ENCODE results near the gene ALG10B.
"Not testable (repeated sequence)": the region's sequence is repeated elsewhere in the genome, so short reads cannot be mapped to it uniquely, and the experiment has no call there.

Gene ALG10B, protein sequence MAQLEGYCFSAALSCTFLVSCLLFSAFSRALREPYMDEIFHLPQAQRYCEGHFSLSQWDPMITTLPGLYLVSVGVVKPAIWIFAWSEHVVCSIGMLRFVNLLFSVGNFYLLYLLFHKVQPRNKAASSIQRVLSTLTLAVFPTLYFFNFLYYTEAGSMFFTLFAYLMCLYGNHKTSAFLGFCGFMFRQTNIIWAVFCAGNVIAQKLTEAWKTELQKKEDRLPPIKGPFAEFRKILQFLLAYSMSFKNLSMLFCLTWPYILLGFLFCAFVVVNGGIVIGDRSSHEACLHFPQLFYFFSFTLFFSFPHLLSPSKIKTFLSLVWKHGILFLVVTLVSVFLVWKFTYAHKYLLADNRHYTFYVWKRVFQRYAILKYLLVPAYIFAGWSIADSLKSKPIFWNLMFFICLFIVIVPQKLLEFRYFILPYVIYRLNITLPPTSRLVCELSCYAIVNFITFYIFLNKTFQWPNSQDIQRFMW

DNA sequence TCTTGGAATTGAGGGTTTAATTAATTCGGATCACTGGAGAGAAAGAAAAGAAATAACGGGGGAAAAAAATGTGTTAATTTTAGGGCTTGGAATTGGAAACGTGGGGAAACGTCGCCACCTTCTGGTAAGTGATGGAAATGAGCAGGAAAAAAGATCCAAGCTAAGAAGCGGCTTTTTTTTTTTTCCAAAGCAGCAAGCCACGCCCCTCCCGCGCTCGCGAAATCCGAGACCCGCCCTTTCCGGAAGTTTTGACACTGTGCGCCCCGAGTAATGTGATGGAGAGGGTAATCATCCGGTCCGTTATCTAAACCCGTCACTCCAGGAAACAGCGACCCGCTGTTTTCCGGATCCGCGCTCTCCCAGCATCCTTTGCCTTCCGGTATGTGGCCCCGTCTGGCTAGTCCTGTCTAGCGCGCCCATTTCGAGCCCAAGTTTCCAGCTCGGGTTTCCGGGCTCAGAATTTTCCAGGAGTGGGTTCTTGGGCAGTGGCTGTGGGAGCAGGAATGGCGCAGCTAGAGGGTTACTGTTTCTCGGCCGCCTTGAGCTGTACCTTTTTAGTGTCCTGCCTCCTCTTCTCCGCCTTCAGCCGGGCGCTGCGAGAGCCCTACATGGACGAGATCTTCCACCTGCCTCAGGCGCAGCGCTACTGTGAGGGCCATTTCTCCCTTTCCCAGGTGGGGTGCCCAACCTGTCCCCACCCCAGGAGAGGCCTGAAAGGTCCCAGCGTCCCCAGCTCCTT lies at the start of gene ALG10B:
TSS of gene ALG10B (plus strand) at position 384 of the 739 bp plus-strand sequence. CDS start at position 504, 120 bp downstream.
- TF ChIP-seq POLR2AphosphoS5 (IDR thresholded peaks at IDR 0.05; ENCODE audit: borderline replicate concordance, low read depth, low read length) (peak; percentile 83), FOXP2 (optimal IDR thresholded peaks at IDR 0.05; ENCODE audit: control extremely low read depth, extremely low read length, insufficient read depth) (no peak), EZH2 (IDR thresholded peaks at IDR 0.05) (no peak)
- H3K27ac ChIP-seq = peak within 1 kb of the TSS; percentile 23; the same call in 1 of the 2 replicates
- H3K9ac ChIP-seq (ENCODE audit: insufficient read length) = peak within 1 kb of the TSS; percentile 88
- H3K36me3 ChIP-seq (ENCODE audit: insufficient read depth, low read length) = no peaks in the 10 kb centered on the region
- H3K9me3 ChIP-seq (ENCODE audit: low read depth, low read length) = no peaks in the 10 kb centered on the region
- DNase-seq (ENCODE audit: low read depth, low spot score) = peak; percentile 86
- peak within 1 kb of the TSS; percentile 86 for H3K4me3 ChIP-seq

DNA sequence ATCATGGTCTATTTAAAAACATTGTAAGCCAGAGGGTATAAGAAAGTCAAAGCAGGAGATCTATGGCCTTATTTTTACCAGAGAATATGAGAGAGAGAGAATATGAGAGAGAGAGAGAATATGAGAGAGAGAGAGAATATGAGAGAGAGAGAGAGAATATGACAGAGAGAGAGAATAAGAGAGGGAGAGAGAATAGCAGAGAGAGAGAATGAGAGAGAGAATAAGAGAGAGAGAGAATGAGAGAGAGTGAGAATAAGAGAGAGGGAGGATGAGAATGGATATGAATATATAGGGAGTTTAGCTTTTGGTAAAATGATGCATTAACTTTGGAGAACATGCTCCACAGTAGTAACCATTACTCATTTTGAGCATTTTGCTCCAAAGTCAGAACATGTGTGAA lies 48.0 kb upstream of the ALG10B start:
- Histone ChIP-seq H3K4me3 (no peak overlapping the region), H3K9me3 (ENCODE audit: low read depth, low read length) (no peaks in the 10 kb centered on the region), H3K9ac (ENCODE audit: insufficient read length) (no peak overlapping the region), H3K27ac (no peak overlapping the region), H3K36me3 (ENCODE audit: insufficient read depth, low read length) (no peaks in the 10 kb centered on the region)
- no peak for TF ChIP-seq POLR2AphosphoS5 (IDR thresholded peaks at IDR 0.05; ENCODE audit: borderline replicate concordance, low read depth, low read length)
- TF ChIP-seq EZH2 (IDR thresholded peaks at IDR 0.05) = no peak
- TF ChIP-seq FOXP2 (optimal IDR thresholded peaks at IDR 0.05; ENCODE audit: control extremely low read depth, extremely low read length, insufficient read depth) = no peak
- DNase-seq (ENCODE audit: low read depth, low spot score) = no peak

DNA sequence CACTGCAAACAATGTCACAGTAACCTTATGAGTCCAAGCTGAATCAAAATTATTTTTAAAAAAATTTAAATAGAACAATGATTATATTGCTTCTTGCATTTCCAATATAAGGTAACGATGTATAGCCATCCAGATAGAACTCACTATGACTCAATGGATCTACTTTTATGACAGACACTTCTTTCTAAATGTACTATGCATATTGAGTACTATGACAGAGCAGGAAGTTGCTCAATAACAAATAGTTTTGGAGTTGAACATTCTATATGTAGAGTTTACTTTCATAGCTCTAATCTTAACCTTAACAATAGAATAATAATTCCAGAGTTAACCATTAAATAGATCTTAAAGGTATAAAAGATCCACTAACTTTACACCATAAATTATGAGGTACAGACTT lies 46.7 kb upstream of the ALG10B start:
- DNase-seq (ENCODE audit: low read depth, low spot score) = no peak
- Histone ChIP-seq H3K27ac (no peak overlapping the region), H3K9ac (ENCODE audit: insufficient read length) (no peak overlapping the region), H3K4me3 (no peak overlapping the region), H3K36me3 (ENCODE audit: insufficient read depth, low read length) (no peaks in the 10 kb centered on the region), H3K9me3 (ENCODE audit: low read depth, low read length) (no peaks in the 10 kb centered on the region)
- TF ChIP-seq POLR2AphosphoS5 (IDR thresholded peaks at IDR 0.05; ENCODE audit: borderline replicate concordance, low read depth, low read length) (no peak), FOXP2 (optimal IDR thresholded peaks at IDR 0.05; ENCODE audit: control extremely low read depth, extremely low read length, insufficient read depth) (no peak), EZH2 (IDR thresholded peaks at IDR 0.05) (no peak)

DNA sequence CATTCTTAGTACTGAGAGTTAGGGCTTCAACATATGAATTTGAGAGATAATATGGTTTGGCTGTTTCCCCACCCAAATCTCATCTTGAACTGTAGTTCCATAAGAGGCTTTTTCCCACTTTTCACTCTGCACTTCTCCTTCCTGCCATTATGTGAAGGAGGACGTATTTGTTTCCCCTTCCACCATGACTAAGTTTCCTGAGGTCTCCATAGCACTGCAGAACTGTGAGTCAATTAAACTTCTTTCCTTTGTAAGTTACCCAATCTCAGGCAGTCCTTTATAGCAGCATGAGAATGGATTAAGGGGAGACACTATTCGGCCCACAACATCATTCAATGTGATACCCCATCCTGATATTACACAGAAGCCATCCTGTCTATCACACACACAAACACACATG lies 36.8 kb upstream of the ALG10B start:
- Histone ChIP-seq H3K9ac (ENCODE audit: insufficient read length) (no peak overlapping the region), H3K9me3 (ENCODE audit: low read depth, low read length) (no peaks in the 10 kb centered on the region), H3K36me3 (ENCODE audit: insufficient read depth, low read length) (no peaks in the 10 kb centered on the region), H3K27ac (no peak overlapping the region), H3K4me3 (no peak overlapping the region)
- no peak for TF ChIP-seq POLR2AphosphoS5 (IDR thresholded peaks at IDR 0.05; ENCODE audit: borderline replicate concordance, low read depth, low read length)
- no peak for TF ChIP-seq EZH2 (IDR thresholded peaks at IDR 0.05)
- no peak for TF ChIP-seq FOXP2 (optimal IDR thresholded peaks at IDR 0.05; ENCODE audit: control extremely low read depth, extremely low read length, insufficient read depth)
- no peak for DNase-seq (ENCODE audit: low read depth, low spot score)

DNA sequence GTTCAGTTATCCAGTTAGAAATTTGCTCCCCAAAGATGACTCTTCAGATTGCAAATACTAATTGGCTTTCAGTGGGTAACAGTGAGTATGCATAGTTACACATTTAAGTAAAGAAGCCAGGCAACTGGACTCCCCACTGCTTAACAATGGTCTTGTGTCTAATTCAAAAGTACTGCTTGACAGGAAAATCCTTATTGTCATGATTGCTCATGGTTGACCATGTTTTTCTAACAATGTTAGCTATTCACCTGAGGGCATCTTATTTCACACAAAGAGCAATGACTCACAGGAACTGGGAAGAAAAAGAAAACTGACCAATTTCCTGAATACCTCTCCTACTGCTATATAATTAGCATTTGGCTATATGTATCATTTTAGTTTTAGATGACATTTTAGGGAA lies 33.7 kb upstream of the ALG10B start:
- no peak for TF ChIP-seq FOXP2 (optimal IDR thresholded peaks at IDR 0.05; ENCODE audit: control extremely low read depth, extremely low read length, insufficient read depth)
- no peak for TF ChIP-seq EZH2 (IDR thresholded peaks at IDR 0.05)
- no peak for TF ChIP-seq POLR2AphosphoS5 (IDR thresholded peaks at IDR 0.05; ENCODE audit: borderline replicate concordance, low read depth, low read length)
- H3K27ac ChIP-seq = no peak overlapping the region
- no peaks in the 10 kb centered on the region for H3K36me3 ChIP-seq (ENCODE audit: insufficient read depth, low read length)
- no peaks in the 10 kb centered on the region for H3K9me3 ChIP-seq (ENCODE audit: low read depth, low read length)
- no peak for DNase-seq (ENCODE audit: low read depth, low spot score)
- H3K4me3 ChIP-seq = no peak overlapping the region
- H3K9ac ChIP-seq (ENCODE audit: insufficient read length) = no peak overlapping the region

DNA sequence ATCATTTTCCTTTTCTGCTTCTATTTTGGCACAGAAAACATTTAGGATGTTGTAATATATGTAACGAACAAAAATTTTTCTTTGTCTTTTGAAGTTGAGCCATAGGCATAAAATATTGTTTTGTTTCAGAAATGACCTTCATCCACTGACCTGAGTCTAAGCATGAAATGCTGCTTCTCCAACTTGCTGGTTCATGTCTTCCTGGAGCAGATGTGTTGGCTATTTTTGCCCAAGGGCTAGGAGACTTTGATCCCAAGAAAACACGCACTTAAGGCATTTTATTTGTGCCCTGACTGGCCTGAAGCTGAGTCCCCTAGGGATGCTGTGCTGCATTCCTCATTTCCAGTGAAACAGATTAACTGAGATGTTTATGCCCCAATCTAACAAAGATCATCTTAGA lies 27.2 kb upstream of the ALG10B start:
- Histone ChIP-seq H3K4me3 (no peak overlapping the region), H3K9me3 (ENCODE audit: low read depth, low read length) (no peaks in the 10 kb centered on the region)
- TF ChIP-seq POLR2AphosphoS5 (IDR thresholded peaks at IDR 0.05; ENCODE audit: borderline replicate concordance, low read depth, low read length) (no peak), EZH2 (IDR thresholded peaks at IDR 0.05) (no peak), FOXP2 (optimal IDR thresholded peaks at IDR 0.05; ENCODE audit: control extremely low read depth, extremely low read length, insufficient read depth) (no peak)

DNA sequence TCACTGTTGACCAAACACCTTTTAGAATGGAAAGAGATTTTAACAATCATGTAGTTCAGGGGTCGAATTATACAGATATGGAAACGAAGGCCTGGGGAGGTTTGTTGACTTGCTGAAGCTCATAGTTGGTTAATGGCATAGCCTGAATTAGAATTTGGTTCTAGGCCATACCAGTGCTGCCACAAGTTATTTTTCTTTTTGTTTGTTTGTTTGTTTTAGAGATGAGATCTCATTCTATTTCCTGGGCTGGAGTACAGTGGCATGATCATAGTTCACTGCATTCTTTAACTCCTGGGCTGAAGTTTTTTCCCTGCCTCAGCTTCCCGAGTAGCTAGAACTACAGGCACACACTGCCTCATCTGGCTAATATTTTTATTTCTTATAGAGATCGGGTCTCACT lies 25.4 kb upstream of the ALG10B start:
- Histone ChIP-seq H3K4me3 (no peak overlapping the region), H3K9me3 (ENCODE audit: low read depth, low read length) (no peaks in the 10 kb centered on the region), H3K9ac (ENCODE audit: insufficient read length) (no peak overlapping the region), H3K36me3 (ENCODE audit: insufficient read depth, low read length) (no peaks in the 10 kb centered on the region), H3K27ac (no peak overlapping the region)
- no peak for DNase-seq (ENCODE audit: low read depth, low spot score)
- TF ChIP-seq POLR2AphosphoS5 (IDR thresholded peaks at IDR 0.05; ENCODE audit: borderline replicate concordance, low read depth, low read length) (no peak), EZH2 (IDR thresholded peaks at IDR 0.05) (no peak), FOXP2 (optimal IDR thresholded peaks at IDR 0.05; ENCODE audit: control extremely low read depth, extremely low read length, insufficient read depth) (no peak)

More for the DNA sequence above, 27.2 kb upstream of the ALG10B start:
- no peak for DNase-seq (ENCODE audit: low read depth, low spot score)
- H3K36me3 ChIP-seq (ENCODE audit: insufficient read depth, low read length) = no peaks in the 10 kb centered on the region
- H3K9ac ChIP-seq (ENCODE audit: insufficient read length) = no peak overlapping the region
- no peak overlapping the region for H3K27ac ChIP-seq

DNA sequence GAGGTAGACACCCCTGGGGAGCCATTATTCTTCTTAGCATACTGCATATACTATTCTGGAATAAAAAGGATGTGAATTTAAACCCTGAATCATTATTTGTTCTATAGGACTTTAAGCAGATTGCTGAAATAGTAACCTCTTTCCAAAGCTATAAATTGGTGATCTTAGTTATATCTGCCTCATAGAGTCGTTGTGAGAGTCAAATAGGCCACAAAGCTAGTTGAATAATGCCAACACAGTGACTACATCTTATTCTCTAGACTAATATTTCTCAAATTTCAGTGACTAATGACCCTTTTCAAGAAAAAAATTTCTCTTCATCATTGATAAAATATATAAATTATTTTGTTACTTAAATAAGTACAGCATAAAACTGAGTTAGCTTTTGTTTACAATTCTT lies 13.6 kb upstream of the ALG10B start:
- H3K9ac ChIP-seq (ENCODE audit: insufficient read length); H3K36me3 ChIP-seq (ENCODE audit: insufficient read depth, low read length); H3K4me3 ChIP-seq; H3K27ac ChIP-seq; DNase-seq (ENCODE audit: low read depth, low spot score); H3K9me3 ChIP-seq (ENCODE audit: low read depth, low read length): not testable (repeated sequence)

DNA sequence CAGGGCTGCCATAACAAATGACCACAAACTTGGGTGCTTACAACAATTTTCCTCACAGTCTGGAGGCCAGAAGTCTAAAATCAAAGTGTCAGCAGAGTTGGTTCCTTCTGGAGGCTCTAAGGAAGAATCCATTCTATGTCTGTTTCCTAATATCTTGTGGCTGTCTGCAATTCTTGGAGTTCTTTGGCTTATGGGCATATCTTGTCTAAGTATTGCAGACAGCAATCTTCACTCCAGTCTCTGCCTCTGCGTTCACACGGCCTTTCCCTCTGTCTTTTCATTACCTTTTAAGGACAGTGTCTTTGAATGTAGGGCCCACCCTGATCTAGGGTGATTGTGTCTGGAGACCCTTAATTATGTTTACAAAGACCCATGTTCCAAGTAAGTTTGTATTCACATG lies 5.4 kb downstream of the ALG10B start:
- not testable (repeated sequence) for H3K9ac ChIP-seq (ENCODE audit: insufficient read length); H3K9me3 ChIP-seq (ENCODE audit: low read depth, low read length); H3K36me3 ChIP-seq (ENCODE audit: insufficient read depth, low read length); DNase-seq (ENCODE audit: low read depth, low spot score); H3K4me3 ChIP-seq; H3K27ac ChIP-seq

All from SK-N-MC (cell line).